Measurements from ENCODE around the gene ZCCHC12. TPM values are rescaled to one million over a fixed set of nuclear protein-coding genes. Genes with fewer than 3 reads are reported as not detected.

The ZCCHC12 gene
- total RNA-seq, 1 experiment from 2014 or later: 0.89 TPM

- Histone ChIP-seq H3K79me2 (ENCODE audit: insufficient read depth, low read length) (no peaks in the 10 kb centered on the region), H2AFZ (ENCODE audit: low read depth, low read length, poor library complexity, severe bottlenecking) (no peak overlapping the region), H3K9me3 (ENCODE audit: control insufficient read depth in 1 of 2, insufficient read depth in 1 of 2, low read depth in 1 of 2, low read length in 2 of 2) (no peaks in the 10 kb centered on the region), H3K4me1 (ENCODE audit: control insufficient read depth in 1 of 2, insufficient read depth in 2 of 2, low read length in 2 of 2) (no peaks in the 10 kb centered on the region), H3K36me3 (ENCODE audit: control insufficient read depth in 1 of 2, insufficient read depth in 2 of 2, low read length in 2 of 2) (no peaks in the 10 kb centered on the region), H3K9me2 (ENCODE audit: insufficient read depth) (no peaks in the 10 kb centered on the region), H4K20me1 (ENCODE audit: insufficient read depth) (no peaks in the 10 kb centered on the region), H3K27me3 (ENCODE audit: insufficient read depth, low read length) (no peaks in the 10 kb centered on the region), H3K9ac (ENCODE audit: low read length) (no peak overlapping the region), H3K4me3 (replicated peaks in 1 of 2; ENCODE audit: low read depth in 1 of 2, low read length in 2 of 2) (no peak overlapping the region), H3K27ac (ENCODE audit: low read depth, low read length) (no peak overlapping the region), H3K4me2 (ENCODE audit: low read length) (no peak overlapping the region)
- intact Hi-C loops (cut with micrococcal nuclease): no loop called here
- POLR2A ChIA-PET: no interaction called here
- RAD21 ChIA-PET (ENCODE audit: low non-redundant PET in 1 of 2, low total read pairs in 2 of 2, uncharacterized antibody in 2 of 2, unreplicated experiment in 2 of 2): no interaction called here
- CTCF ChIA-PET: no interaction called here
- no peak for ATAC-seq
- no TSS peak for BruUV-seq (replicated peaks)
- no peak for DNase-seq (ENCODE audit: low read depth, low spot score)
- TF ChIP-seq ZFX (IDR thresholded peaks at IDR 0.05): no peak
- TF ChIP-seq, protein P1, sequence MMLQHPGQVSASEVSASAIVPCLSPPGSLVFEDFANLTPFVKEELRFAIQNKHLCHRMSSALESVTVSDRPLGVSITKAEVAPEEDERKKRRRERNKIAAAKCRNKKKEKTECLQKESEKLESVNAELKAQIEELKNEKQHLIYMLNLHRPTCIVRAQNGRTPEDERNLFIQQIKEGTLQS (IDR thresholded peaks at IDR 0.05): no peak
- TF ChIP-seq, protein P2, sequence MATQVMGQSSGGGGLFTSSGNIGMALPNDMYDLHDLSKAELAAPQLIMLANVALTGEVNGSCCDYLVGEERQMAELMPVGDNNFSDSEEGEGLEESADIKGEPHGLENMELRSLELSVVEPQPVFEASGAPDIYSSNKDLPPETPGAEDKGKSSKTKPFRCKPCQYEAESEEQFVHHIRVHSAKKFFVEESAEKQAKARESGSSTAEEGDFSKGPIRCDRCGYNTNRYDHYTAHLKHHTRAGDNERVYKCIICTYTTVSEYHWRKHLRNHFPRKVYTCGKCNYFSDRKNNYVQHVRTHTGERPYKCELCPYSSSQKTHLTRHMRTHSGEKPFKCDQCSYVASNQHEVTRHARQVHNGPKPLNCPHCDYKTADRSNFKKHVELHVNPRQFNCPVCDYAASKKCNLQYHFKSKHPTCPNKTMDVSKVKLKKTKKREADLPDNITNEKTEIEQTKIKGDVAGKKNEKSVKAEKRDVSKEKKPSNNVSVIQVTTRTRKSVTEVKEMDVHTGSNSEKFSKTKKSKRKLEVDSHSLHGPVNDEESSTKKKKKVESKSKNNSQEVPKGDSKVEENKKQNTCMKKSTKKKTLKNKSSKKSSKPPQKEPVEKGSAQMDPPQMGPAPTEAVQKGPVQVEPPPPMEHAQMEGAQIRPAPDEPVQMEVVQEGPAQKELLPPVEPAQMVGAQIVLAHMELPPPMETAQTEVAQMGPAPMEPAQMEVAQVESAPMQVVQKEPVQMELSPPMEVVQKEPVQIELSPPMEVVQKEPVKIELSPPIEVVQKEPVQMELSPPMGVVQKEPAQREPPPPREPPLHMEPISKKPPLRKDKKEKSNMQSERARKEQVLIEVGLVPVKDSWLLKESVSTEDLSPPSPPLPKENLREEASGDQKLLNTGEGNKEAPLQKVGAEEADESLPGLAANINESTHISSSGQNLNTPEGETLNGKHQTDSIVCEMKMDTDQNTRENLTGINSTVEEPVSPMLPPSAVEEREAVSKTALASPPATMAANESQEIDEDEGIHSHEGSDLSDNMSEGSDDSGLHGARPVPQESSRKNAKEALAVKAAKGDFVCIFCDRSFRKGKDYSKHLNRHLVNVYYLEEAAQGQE (IDR thresholded peaks at IDR 0.05; ENCODE audit: low read depth): no peak
- no peak for TF ChIP-seq CEBPB (IDR thresholded peaks at IDR 0.05; ENCODE audit: low read depth)
- no peak for TF ChIP-seq YY1 (IDR thresholded peaks at IDR 0.05; ENCODE audit: extremely low read depth, insufficient replicate concordance, low read depth, low read length)
- no peak for TF ChIP-seq SRF (IDR thresholded peaks at IDR 0.05; ENCODE audit: low read depth)
- no peak for TF ChIP-seq EZH2 (IDR thresholded peaks at IDR 0.05)
- no peak for TF ChIP-seq SIN3A (IDR thresholded peaks at IDR 0.05; ENCODE audit: low read depth)
- no peak for TF ChIP-seq ZNF274 (IDR thresholded peaks at IDR 0.05; ENCODE audit: low read depth, low read length)
- TF ChIP-seq, protein P3, sequence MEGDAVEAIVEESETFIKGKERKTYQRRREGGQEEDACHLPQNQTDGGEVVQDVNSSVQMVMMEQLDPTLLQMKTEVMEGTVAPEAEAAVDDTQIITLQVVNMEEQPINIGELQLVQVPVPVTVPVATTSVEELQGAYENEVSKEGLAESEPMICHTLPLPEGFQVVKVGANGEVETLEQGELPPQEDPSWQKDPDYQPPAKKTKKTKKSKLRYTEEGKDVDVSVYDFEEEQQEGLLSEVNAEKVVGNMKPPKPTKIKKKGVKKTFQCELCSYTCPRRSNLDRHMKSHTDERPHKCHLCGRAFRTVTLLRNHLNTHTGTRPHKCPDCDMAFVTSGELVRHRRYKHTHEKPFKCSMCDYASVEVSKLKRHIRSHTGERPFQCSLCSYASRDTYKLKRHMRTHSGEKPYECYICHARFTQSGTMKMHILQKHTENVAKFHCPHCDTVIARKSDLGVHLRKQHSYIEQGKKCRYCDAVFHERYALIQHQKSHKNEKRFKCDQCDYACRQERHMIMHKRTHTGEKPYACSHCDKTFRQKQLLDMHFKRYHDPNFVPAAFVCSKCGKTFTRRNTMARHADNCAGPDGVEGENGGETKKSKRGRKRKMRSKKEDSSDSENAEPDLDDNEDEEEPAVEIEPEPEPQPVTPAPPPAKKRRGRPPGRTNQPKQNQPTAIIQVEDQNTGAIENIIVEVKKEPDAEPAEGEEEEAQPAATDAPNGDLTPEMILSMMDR (IDR thresholded peaks at IDR 0.05 in 2 of 3, conservative IDR thresholded peaks at IDR 0.05 in 1 of 3; ENCODE audit: borderline replicate concordance in 1 of 3, insufficient read depth in 1 of 3, low read depth in 2 of 3, low read length in 2 of 3): no peak
- no peak for TF ChIP-seq FOSL1 (IDR thresholded peaks at IDR 0.05; ENCODE audit: low read depth)
- no peak for TF ChIP-seq EZH2phosphoT487 (IDR thresholded peaks at IDR 0.05; ENCODE audit: borderline replicate concordance)
- TF ChIP-seq JUND (IDR thresholded peaks at IDR 0.05): no peak
- TF ChIP-seq EGR1 (IDR thresholded peaks at IDR 0.05; ENCODE audit: low read depth): no peak
- no peak for TF ChIP-seq TCF7L2 (IDR thresholded peaks at IDR 0.05; ENCODE audit: borderline replicate concordance, extremely low read depth, insufficient read depth, insufficient read length)
- no peak for TF ChIP-seq POLR2AphosphoS5 (IDR thresholded peaks at IDR 0.05; ENCODE audit: low read depth, low read length)
- no peak for TF ChIP-seq POLR2A (IDR thresholded peaks at IDR 0.05; ENCODE audit: borderline replicate concordance, extremely low read depth, insufficient read depth, insufficient read length)
- TF ChIP-seq RAD21 (IDR thresholded peaks at IDR 0.05; ENCODE audit: low read depth): no peak
- TF ChIP-seq ELF1 (IDR thresholded peaks at IDR 0.05; ENCODE audit: borderline replicate concordance, low read depth): no peak
Observed at GRCh38 chrX:118862091-118862490, 38.5 kb downstream of the ZCCHC12 start.

Data from HCT116 (cell line).